GM12878 (cell line): Measurements from ENCODE around the gene ISLR2. TPM values are rescaled to one million over a fixed set of nuclear protein-coding genes. Genes with fewer than 3 reads are reported as not detected.

Experiments used
- ATF2 ChIP-seq: IDR thresholded peaks from 2 replicates; pipeline ENCODE4 v1.6.1; 2012; ENCODE audit warnings: low read length, inconsistent platforms
- CTCF ChIP-seq, 3 experiments: IDR thresholded peaks in 2 of 3; conservative IDR thresholded peaks in 1 of 3; 2 replicates each; pipeline ENCODE4 v1.5.1; 2011; ENCODE audit warnings: low read depth in 3 of 3, low read length in 3 of 3, mild to moderate bottlenecking in 3 of 3, control low read depth in 2 of 3, moderate library complexity in 2 of 3, inconsistent platforms in 1 of 3, mixed read lengths in 1 of 3; ENCODE audit not compliant: control insufficient read depth in 2 of 3, insufficient read depth in 1 of 3; ENCODE audit errors: extremely low read depth in 1 of 3
- DPF2 ChIP-seq: fragments of 450-650 bp; IDR thresholded peaks from 2 replicates; pipeline ENCODE4 v1.6.1; 2017; ENCODE audit warnings: mild to moderate bottlenecking
- HDAC6 ChIP-seq: fragments of 200-600 bp; sonication (generic); IDR thresholded peaks from one replicate; pipeline ENCODE4 v1.8.0; 2017; ENCODE audit warnings: antibody characterized with exemption; ENCODE audit not compliant: unreplicated experiment
- IRF4 ChIP-seq: IDR thresholded peaks from 2 replicates; pipeline ENCODE4 v1.6.1; 2011; ENCODE audit warnings: low read depth, low read length
- IRF5 ChIP-seq: fragments of 450-650 bp; IDR thresholded peaks from 2 replicates; pipeline ENCODE4 v1.6.1; 2017; ENCODE audit warnings: borderline replicate concordance
- JUND ChIP-seq: IDR thresholded peaks from 2 replicates; pipeline ENCODE4 v1.6.1; 2012; ENCODE audit warnings: low read depth, mild to moderate bottlenecking, low read length, improper control_type of control experiment, moderate library complexity
- SMC3 ChIP-seq: IDR thresholded peaks from 2 replicates; pipeline ENCODE4 v1.6.1; 2011; ENCODE audit warnings: low read length, improper control_type of control experiment, borderline replicate concordance
- SP1 ChIP-seq: IDR thresholded peaks from one replicate; pipeline ENCODE4 v1.6.1; 2011; ENCODE audit warnings: low read depth, low read length
- SPI1 ChIP-seq: IDR thresholded peaks from 2 replicates; pipeline ENCODE4 v1.6.1; 2011; ENCODE audit warnings: low read depth, mild to moderate bottlenecking, low read length, moderate library complexity, borderline replicate concordance; ENCODE audit not compliant: insufficient read depth
- WRNIP1 ChIP-seq: IDR thresholded peaks from 2 replicates; pipeline ENCODE4 v1.6.1; 2011; ENCODE audit warnings: low read depth, low read length, improper control_type of control experiment, borderline replicate concordance
- polyA plus RNA-seq, 11 experiments: library from polyadenylated mRNA; depleted of rRNA in 4 of 11; unstranded in 6 of 11; stranded (reverse) in 5 of 11; fragments of >200 nt; fragmentation: Nextera tagmentation in 4 of 11; fragmentation: Illumina TruSeq in 1 of 11; extraction: Ambion mirVana in 4 of 11; extraction: Trizol in 1 of 11; gene quantifications; 1 replicate in 1 of 11; 2 replicates in 10 of 11; pipeline versions ENCODE4 v1.2.1 to v1.2.3, GENCODE V29; 2011 to 2016; ENCODE audit warnings: inconsistent platforms in 2 of 11, missing spikeins in 2 of 11, low read depth in 1 of 11
- total RNA-seq, 4 experiments: library from RNA; depleted of rRNA in 3 of 4; stranded (reverse); fragments of >200 nt in 3 of 4; fragmentation: Illumina TruSeq in 1 of 4; extraction: Trizol in 1 of 4; gene quantifications; 2 replicates each; pipeline versions ENCODE4 v1.2.1 to v1.2.3, GENCODE V29; 2013 to 2021

Gene ISLR2
- total and polyA plus RNA-seq, 10 of the 15 experiments (the other 5 are each of a cell fraction or from before 2014, with no cell fraction given), result 0.04 to 0.21 (median 0.07) TPM; not detected in 4

GRCh38 chr15:74144153-74144775, 13.9 kb downstream of the ISLR2 start (continued):
- TF ChIP-seq IRF5 (no peak), WRNIP1 (no peak), CTCF (IDR thresholded peaks at IDR 0.05 in 2 of 3, conservative IDR thresholded peaks at IDR 0.05 in 1 of 3; ENCODE audit: control insufficient read depth in 2 of 3, extremely low read depth in 1 of 3, insufficient read depth in 1 of 3, low read depth in 3 of 3, low read length in 3 of 3) (peak in 2 of 3 experiments; percentile 19 to 28; a peak in 1 of 6 replicates), IRF4 (no peak), JUND (no peak), SPI1 (no peak), DPF2 (no peak), SP1 (no peak), HDAC6 (no peak), ATF2 (no peak), SMC3 (peak; percentile 38; the same call in 1 of the 2 replicates)
